B cell (primary cell): ENCODE data around the gene SLC23A3.

Experiments
- EZH2 ChIP-seq: IDR thresholded peaks from 2 replicates; pipeline ENCODE4 v1.6.1; 2012; ENCODE audit warnings: borderline replicate concordance, low read depth, mild to moderate bottlenecking, moderate library complexity, low read length; ENCODE audit not compliant: insufficient read depth, poor library complexity, severe bottlenecking
- TF ChIP-seq, protein P1 (sequence below): fragments of 200-600 bp; IDR thresholded peaks from one replicate; pipeline ENCODE4 v1.8.0; 2022; ENCODE audit warnings: antibody characterized with exemption, mild to moderate bottlenecking

DNA sequence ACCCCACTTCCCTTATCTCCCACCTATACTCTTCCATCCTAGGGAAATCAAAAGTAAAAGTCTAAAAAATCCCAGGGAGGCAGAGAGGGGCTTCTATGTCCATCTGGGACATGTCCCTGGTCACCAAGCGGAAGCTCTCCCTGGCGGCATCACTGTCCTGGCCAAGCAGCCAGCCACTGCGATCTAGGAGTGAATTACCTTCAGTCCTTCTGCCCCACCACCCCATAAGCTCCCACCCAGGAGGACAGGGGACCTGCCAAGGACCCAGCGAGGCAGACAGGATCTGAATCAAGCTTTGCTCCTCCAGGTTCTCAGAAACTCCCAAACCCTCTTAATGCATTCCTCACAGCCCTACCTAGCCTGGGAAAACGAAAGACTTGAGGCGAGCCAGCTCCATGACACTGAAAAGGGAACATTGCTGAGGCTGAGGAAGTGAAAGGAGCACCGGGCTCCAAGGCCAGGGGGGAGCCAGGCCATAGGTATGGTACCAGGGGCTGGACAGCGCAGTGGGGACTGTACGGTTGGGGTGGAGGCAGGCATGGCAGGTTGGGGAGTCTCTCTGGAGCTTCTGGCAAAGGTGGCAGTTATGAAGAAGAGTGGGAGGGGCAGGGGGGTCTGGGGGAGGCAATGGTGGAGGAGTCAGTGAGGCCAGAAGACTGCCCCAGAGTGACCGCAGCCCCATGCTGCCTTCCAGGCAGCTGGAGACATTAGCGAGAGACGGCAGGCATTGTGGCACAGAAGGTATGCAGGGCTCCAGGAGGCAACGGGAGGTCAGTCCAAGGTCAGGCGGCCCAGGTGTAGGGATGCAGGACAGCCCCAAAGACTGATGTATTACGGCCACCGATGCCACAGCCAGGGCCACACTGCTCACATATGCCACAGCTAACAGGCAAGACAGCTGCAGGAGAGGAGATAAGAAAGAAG lies 2.7 kb upstream of the SLC23A3 start:
- TF ChIP-seq EZH2, result no peak
- TF ChIP-seq, protein P1, sequence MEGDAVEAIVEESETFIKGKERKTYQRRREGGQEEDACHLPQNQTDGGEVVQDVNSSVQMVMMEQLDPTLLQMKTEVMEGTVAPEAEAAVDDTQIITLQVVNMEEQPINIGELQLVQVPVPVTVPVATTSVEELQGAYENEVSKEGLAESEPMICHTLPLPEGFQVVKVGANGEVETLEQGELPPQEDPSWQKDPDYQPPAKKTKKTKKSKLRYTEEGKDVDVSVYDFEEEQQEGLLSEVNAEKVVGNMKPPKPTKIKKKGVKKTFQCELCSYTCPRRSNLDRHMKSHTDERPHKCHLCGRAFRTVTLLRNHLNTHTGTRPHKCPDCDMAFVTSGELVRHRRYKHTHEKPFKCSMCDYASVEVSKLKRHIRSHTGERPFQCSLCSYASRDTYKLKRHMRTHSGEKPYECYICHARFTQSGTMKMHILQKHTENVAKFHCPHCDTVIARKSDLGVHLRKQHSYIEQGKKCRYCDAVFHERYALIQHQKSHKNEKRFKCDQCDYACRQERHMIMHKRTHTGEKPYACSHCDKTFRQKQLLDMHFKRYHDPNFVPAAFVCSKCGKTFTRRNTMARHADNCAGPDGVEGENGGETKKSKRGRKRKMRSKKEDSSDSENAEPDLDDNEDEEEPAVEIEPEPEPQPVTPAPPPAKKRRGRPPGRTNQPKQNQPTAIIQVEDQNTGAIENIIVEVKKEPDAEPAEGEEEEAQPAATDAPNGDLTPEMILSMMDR, result no peak
